HepG2 (cell line): ENCODE measurements around the gene CELF2. TPM values are rescaled to one million over a fixed set of nuclear protein-coding genes. Genes with fewer than 3 reads are reported as not detected.

ENCODE experiments used
- ATAC-seq: fragments of 200-7000 bp; cut with Tn5 transposase; 3 replicates; pipeline ENCODE4 v1.9.1; 2020; ENCODE audit warnings: mild to moderate bottlenecking, moderate library complexity
- BruUV-seq: library from RNA; stranded (reverse); fragments of 400-500 nt; replicated peaks from 2 replicates; lab custom pipeline; 2021; lab: Mats Ljungman, UMichigan
- CTCF ChIA-PET: fragments of 300-600 bp; formaldehyde crosslinking; extraction: SDS; loops from one replicate; lab custom pipeline; 2021; ENCODE audit warnings: low total read pairs, inconsistent platforms, low intra/inter-chr PET ratio; lab: Yijun Ruan, JAX
- POLR2A ChIA-PET: fragments of 350-600 bp; sonication (Branson Sonifier 250); formaldehyde crosslinking; loops from one replicate; lab custom pipeline; 2020; ENCODE audit warnings: antibody characterized with exemption, inconsistent platforms; lab: Yijun Ruan, JAX
- DNase-seq: peaks from one replicate; pipeline ENCODE4 v3.0.0-alpha.2; 2015; ENCODE audit warnings: low spot score
- FAIRE-seq: peaks from 3 replicates; lab custom pipeline; 2011; peaks lifted over from hg19 to GRCh38; lab: Jason Lieb, UNC
- H2AFZ ChIP-seq: one replicate; pipeline ENCODE4 v1.6.1; 2011; ENCODE audit warnings: low read length, inconsistent platforms
- H3K27ac ChIP-seq: fragments of 300-600 bp; 3 replicates; pipeline ENCODE4 v1.8.0; 2011; ENCODE audit warnings: mixed run types, mild to moderate bottlenecking, mixed read lengths, low read length, inconsistent platforms; ENCODE audit not compliant: insufficient read depth; ENCODE audit errors: extremely low read length
- H3K27me3 ChIP-seq, 2 experiments: fragments of 200-600 bp in 1 of 2; 2 replicates in 1 of 2; 3 replicates in 1 of 2; pipeline versions ENCODE4 v1.6.0 to v1.8.0; 2011; ENCODE audit warnings: low read length in 2 of 2, mild to moderate bottlenecking in 2 of 2, moderate library complexity in 2 of 2, inconsistent platforms in 1 of 2; ENCODE audit not compliant: insufficient read depth in 2 of 2, control insufficient read depth in 1 of 2
- H3K36me3 ChIP-seq, 2 experiments: fragments of 200-600 bp in 1 of 2; replicated peaks in 1 of 2; 2 replicates in 1 of 2; 3 replicates in 1 of 2; pipeline versions ENCODE4 v1.5.1 to v1.8.0; 2011; ENCODE audit warnings: low read length in 2 of 2, inconsistent platforms in 1 of 2; ENCODE audit not compliant: insufficient read depth in 2 of 2, control insufficient read depth in 1 of 2
- H3K4me1 ChIP-seq: 2 replicates; pipeline ENCODE4 v1.5.1; 2012; ENCODE audit warnings: low read length, inconsistent platforms; ENCODE audit not compliant: insufficient read depth
- H3K4me2 ChIP-seq: 2 replicates; pipeline ENCODE4 v1.6.0; 2011; ENCODE audit warnings: low read depth, low read length, inconsistent platforms
- H3K4me3 ChIP-seq, 3 experiments: fragments of 200-600 bp in 1 of 3; sonication (generic), shearing (Covaris generic) in 1 of 3; replicated peaks in 1 of 3; 2 replicates each; pipeline ENCODE4 v1.5.1; 2011 to 2016; ENCODE audit warnings: low read length in 3 of 3, inconsistent platforms in 2 of 3, low read depth in 2 of 3, mild to moderate bottlenecking in 2 of 3, control low read depth in 1 of 3, mixed read lengths in 1 of 3; ENCODE audit not compliant: insufficient read depth in 1 of 3
- H3K79me2 ChIP-seq: one replicate; pipeline ENCODE4 v1.6.1; 2011; ENCODE audit warnings: low read length, inconsistent platforms; ENCODE audit not compliant: insufficient read depth
- H3K9ac ChIP-seq: 2 replicates; pipeline ENCODE4 v1.6.0; 2011; ENCODE audit warnings: mild to moderate bottlenecking, low read depth, low read length, inconsistent platforms; ENCODE audit not compliant: insufficient read depth
- H3K9me3 ChIP-seq: 2 replicates; pipeline ENCODE4 v1.5.1; 2012; ENCODE audit warnings: mild to moderate bottlenecking, low read length
- H4K20me1 ChIP-seq: 2 replicates; pipeline ENCODE4 v1.6.0; 2011; ENCODE audit warnings: inconsistent platforms, mild to moderate bottlenecking, low read length, moderate library complexity; ENCODE audit not compliant: insufficient read depth
- ARNTL ChIP-seq: sonication (generic); formaldehyde crosslinking; IDR thresholded peaks from 2 replicates; pipeline ENCODE4 v1.4.0; 2020; ENCODE audit warnings: mild to moderate bottlenecking, missing genetic modification reagents
- CENPT ChIP-seq: sonication (generic); formaldehyde crosslinking; IDR thresholded peaks from 2 replicates; pipeline ENCODE4 v1.8.0; 2022; ENCODE audit warnings: low read depth, mild to moderate bottlenecking, moderate library complexity, missing genetic modification reagents
- DDIT3 ChIP-seq: sonication (generic); formaldehyde crosslinking; IDR thresholded peaks from 2 replicates; pipeline ENCODE4 v1.4.0; 2020; ENCODE audit warnings: mild to moderate bottlenecking, missing genetic modification reagents
- GLMP ChIP-seq: sonication (generic); formaldehyde crosslinking; IDR thresholded peaks from 2 replicates; pipeline ENCODE4 v1.9.0; 2021; ENCODE audit warnings: missing genetic modification reagents, mild to moderate bottlenecking, borderline replicate concordance
- HOXA5 ChIP-seq: sonication (generic); formaldehyde crosslinking; IDR thresholded peaks from 2 replicates; pipeline ENCODE4 v1.4.0; 2020; ENCODE audit warnings: missing genetic modification reagents
- RFX1 ChIP-seq: fragments of 450-650 bp; IDR thresholded peaks from 2 replicates; pipeline ENCODE4 v1.6.1; 2017
- RNF219 ChIP-seq: sonication (generic); formaldehyde crosslinking; IDR thresholded peaks from 2 replicates; pipeline ENCODE4 v1.5.0; 2020; ENCODE audit warnings: mild to moderate bottlenecking, missing genetic modification reagents
- SYNCRIP ChIP-seq: fragments of 200-400 bp; formaldehyde crosslinking; IDR thresholded peaks from 2 replicates; pipeline ENCODE4 v1.6.1; 2018; ENCODE audit warnings: mild to moderate bottlenecking, low read depth, low read length; ENCODE audit not compliant: insufficient read depth
- TAF1 ChIP-seq: sonication (generic); formaldehyde crosslinking; IDR thresholded peaks from 2 replicates; pipeline ENCODE4 v1.4.0; 2020; ENCODE audit warnings: missing genetic modification reagents
- ZNF264 ChIP-seq: sonication (generic); formaldehyde crosslinking; IDR thresholded peaks from 2 replicates; pipeline ENCODE4 v1.4.0; 2020; ENCODE audit warnings: missing genetic modification reagents
- ZNF30 ChIP-seq: sonication (generic); formaldehyde crosslinking; IDR thresholded peaks from 2 replicates; pipeline ENCODE4 v1.5.0; 2020; ENCODE audit warnings: mild to moderate bottlenecking, missing genetic modification reagents
- ZNF362 ChIP-seq: sonication (generic); formaldehyde crosslinking; IDR thresholded peaks from 2 replicates; pipeline ENCODE4 v1.4.0; 2020; ENCODE audit warnings: missing genetic modification reagents, mild to moderate bottlenecking, borderline replicate concordance
- ZNF468 ChIP-seq: sonication (generic); formaldehyde crosslinking; IDR thresholded peaks from 2 replicates; pipeline ENCODE4 v1.8.0; 2022; ENCODE audit warnings: mild to moderate bottlenecking, moderate library complexity, missing genetic modification reagents
- ZNF616 ChIP-seq: sonication (generic); formaldehyde crosslinking; IDR thresholded peaks from 2 replicates; pipeline ENCODE4 v1.5.0; 2020; ENCODE audit warnings: low read depth, mild to moderate bottlenecking, missing genetic modification reagents
- ZNF652 ChIP-seq: IDR thresholded peaks from 2 replicates; pipeline ENCODE4 v1.6.1; 2016; ENCODE audit warnings: low read depth, borderline replicate concordance
- ZNF776 ChIP-seq: sonication (generic); formaldehyde crosslinking; IDR thresholded peaks from 2 replicates; pipeline ENCODE4 v1.4.0; 2020; ENCODE audit warnings: mild to moderate bottlenecking, missing genetic modification reagents
- ZNF841 ChIP-seq: sonication (generic); formaldehyde crosslinking; IDR thresholded peaks from 2 replicates; pipeline ENCODE4 v1.8.1; 2023; ENCODE audit warnings: missing genetic modification reagents, borderline replicate concordance
- ZSCAN29 ChIP-seq: sonication (generic); formaldehyde crosslinking; conservative IDR thresholded peaks from 2 replicates; pipeline ENCODE4 v1.4.0; 2020; ENCODE audit warnings: mild to moderate bottlenecking, missing genetic modification reagents
- WGBS: methylation state at CpG from one replicate; pipeline ENCODE4 v1.1.6; 2017; ENCODE audit warnings: low lambda C conversion rate; 5-methylcytosine and 5-hydroxymethylcytosine counted together
- in situ Hi-C: cut with HindIII; loops from 2 replicates; pipeline ENCODE4 v1.10.0; 2017; ENCODE audit warnings: low pct_unique_long_range_greater_than_20kb; ENCODE audit not compliant: extremely low pct_ligation_motif_present
- intact Hi-C: fragments of 100-400 bp; cut with micrococcal nuclease; formaldehyde crosslinking; loops from one replicate; pipeline ENCODE4 v1.10.0; 2022; ENCODE audit not compliant: unreplicated experiment
- polyA plus RNA-seq, 8 experiments: library from polyadenylated mRNA; depleted of rRNA in 3 of 8; stranded (reverse) in 7 of 8; unstranded in 1 of 8; fragments of >200 nt; fragmentation: Illumina TruSeq in 4 of 8; extraction: Trizol in 4 of 8; gene quantifications; 2 replicates each; pipeline versions ENCODE4 v1.2.1 to v1.2.3, GENCODE V29; 2011 to 2016; ENCODE audit warnings: low read depth in 4 of 8, missing spikeins in 1 of 8, mixed read lengths in 1 of 8; ENCODE audit not compliant: insufficient read depth in 1 of 8
- total RNA-seq, 5 experiments: library from RNA; depleted of rRNA; stranded (reverse); fragments of >200 nt; fragmentation: Illumina TruSeq; extraction: Trizol; gene quantifications; 2 replicates each; pipeline ENCODE4 v1.2.3, GENCODE V29; 2016; ENCODE audit warnings: low read depth in 1 of 5

CELF2 gene
- total and polyA plus RNA-seq, 2 of the 13 experiments (the other 11 are each of a cell fraction or from before 2014, with no cell fraction given): not detected

GRCh38 chr10:11014671-11015445 is 2.8 kb upstream of the CELF2 start:
- no peak for ATAC-seq
- ChIA-PET POLR2A (no interaction called here), CTCF (no interaction called here)
- H3K36me3 ChIP-seq: no peaks in the 10 kb centered on the region
- H2AFZ ChIP-seq: no peak overlapping the region
- no peak for DNase-seq
- in situ Hi-C loops (no loop called here), intact Hi-C loops (no loop called here)
- no peaks in the 10 kb centered on the region for H4K20me1 ChIP-seq
- no peaks in the 10 kb centered on the region for H3K79me2 ChIP-seq
- peaks cover 0 to 18% of the 10 kb centered on the region in 2 experiments; a peak in 2 of 5 replicates for H3K27me3 ChIP-seq
- H3K9ac ChIP-seq: no peak overlapping the region
- no peak for FAIRE-seq
- H3K9me3 ChIP-seq: no peaks in the 10 kb centered on the region
- H3K4me1 ChIP-seq: no peaks in the 10 kb centered on the region
- H3K4me2 ChIP-seq: no peak overlapping the region
- no peak for TF ChIP-seq ZNF616 (CRISPR knock-in tag)
- TF ChIP-seq GLMP (CRISPR knock-in tag): no peak
- no peak for TF ChIP-seq ZNF30 (CRISPR knock-in tag)
- TF ChIP-seq ZNF468 (CRISPR knock-in tag): no peak
- TF ChIP-seq ZSCAN29 (CRISPR knock-in tag): no peak
- no peak for TF ChIP-seq CENPT (CRISPR knock-in tag)
- TF ChIP-seq HOXA5: no peak
- TF ChIP-seq RFX1: no peak
- TF ChIP-seq DDIT3: no peak
- no peak for TF ChIP-seq ZNF264
- no peak for TF ChIP-seq RNF219 (CRISPR knock-in tag)
- no peak for TF ChIP-seq ZNF362 (CRISPR knock-in tag)
- no peak for TF ChIP-seq ZNF841 (CRISPR knock-in tag)
- TF ChIP-seq ZNF776 (CRISPR knock-in tag): no peak
- no peak for TF ChIP-seq SYNCRIP
- TF ChIP-seq TAF1 (CRISPR knock-in tag): no peak
- TF ChIP-seq ARNTL (CRISPR knock-in tag): no peak
- TF ChIP-seq ZNF652 (CRISPR knock-in tag): no peak
- no peak overlapping the region for H3K4me3 ChIP-seq
- 20% methylated on average over 14 of the region's 14 CpGs for WGBS
- H3K27ac ChIP-seq: no peak overlapping the region
- no TSS peak for BruUV-seq
